Measurements from ENCODE around the gene PRKG1. TPM values are rescaled to one million over a fixed set of nuclear protein-coding genes. Genes with fewer than 3 reads are reported as not detected.

Gene PRKG1
- total RNA-seq, 1 donor from 2014 or later, result 22.8 TPM

GRCh38 chr10:51342381-51342780, 268.1 kb downstream of the PRKG1 start:
- no peak overlapping the region for H3K4me3 Mint-ChIP-seq (ENCODE audit: unreplicated experiment)
- H3K4me1 Mint-ChIP-seq (ENCODE audit: low read depth), result peaks cover 17% of the 10 kb centered on the region
- no peaks in the 10 kb centered on the region for H3K27me3 Mint-ChIP-seq (ENCODE audit: low read depth)
- no peak for DNase-seq (ENCODE audit: low spot score)
- H3K27ac Mint-ChIP-seq (ENCODE audit: unreplicated experiment), result no peak overlapping the region
- TF ChIP-seq, protein P1, sequence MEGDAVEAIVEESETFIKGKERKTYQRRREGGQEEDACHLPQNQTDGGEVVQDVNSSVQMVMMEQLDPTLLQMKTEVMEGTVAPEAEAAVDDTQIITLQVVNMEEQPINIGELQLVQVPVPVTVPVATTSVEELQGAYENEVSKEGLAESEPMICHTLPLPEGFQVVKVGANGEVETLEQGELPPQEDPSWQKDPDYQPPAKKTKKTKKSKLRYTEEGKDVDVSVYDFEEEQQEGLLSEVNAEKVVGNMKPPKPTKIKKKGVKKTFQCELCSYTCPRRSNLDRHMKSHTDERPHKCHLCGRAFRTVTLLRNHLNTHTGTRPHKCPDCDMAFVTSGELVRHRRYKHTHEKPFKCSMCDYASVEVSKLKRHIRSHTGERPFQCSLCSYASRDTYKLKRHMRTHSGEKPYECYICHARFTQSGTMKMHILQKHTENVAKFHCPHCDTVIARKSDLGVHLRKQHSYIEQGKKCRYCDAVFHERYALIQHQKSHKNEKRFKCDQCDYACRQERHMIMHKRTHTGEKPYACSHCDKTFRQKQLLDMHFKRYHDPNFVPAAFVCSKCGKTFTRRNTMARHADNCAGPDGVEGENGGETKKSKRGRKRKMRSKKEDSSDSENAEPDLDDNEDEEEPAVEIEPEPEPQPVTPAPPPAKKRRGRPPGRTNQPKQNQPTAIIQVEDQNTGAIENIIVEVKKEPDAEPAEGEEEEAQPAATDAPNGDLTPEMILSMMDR (IDR thresholded peaks at IDR 0.05), result no peak
- H3K36me3 Mint-ChIP-seq (ENCODE audit: low read depth), result no peaks in the 10 kb centered on the region
- H3K9me3 Mint-ChIP-seq (ENCODE audit: low read depth), result peaks cover under 1% of the 10 kb centered on the region

- no peak for DNase-seq (ENCODE audit: low spot score)
- no peaks in the 10 kb centered on the region for H3K27me3 Mint-ChIP-seq (ENCODE audit: low read depth)
- peaks cover 17% of the 10 kb centered on the region for H3K4me1 Mint-ChIP-seq (ENCODE audit: low read depth)
- peaks cover 3% of the 10 kb centered on the region for H3K9me3 Mint-ChIP-seq (ENCODE audit: low read depth)
- no peaks in the 10 kb centered on the region for H3K36me3 Mint-ChIP-seq (ENCODE audit: low read depth)
- no peak overlapping the region for H3K4me3 Mint-ChIP-seq (ENCODE audit: unreplicated experiment)
- no peak overlapping the region for H3K27ac Mint-ChIP-seq (ENCODE audit: unreplicated experiment)
- TF ChIP-seq, protein P1 (IDR thresholded peaks at IDR 0.05), result no peak
Measured at GRCh38 chr10:51343391-51343790, 269.1 kb downstream of the PRKG1 start.

DNA sequence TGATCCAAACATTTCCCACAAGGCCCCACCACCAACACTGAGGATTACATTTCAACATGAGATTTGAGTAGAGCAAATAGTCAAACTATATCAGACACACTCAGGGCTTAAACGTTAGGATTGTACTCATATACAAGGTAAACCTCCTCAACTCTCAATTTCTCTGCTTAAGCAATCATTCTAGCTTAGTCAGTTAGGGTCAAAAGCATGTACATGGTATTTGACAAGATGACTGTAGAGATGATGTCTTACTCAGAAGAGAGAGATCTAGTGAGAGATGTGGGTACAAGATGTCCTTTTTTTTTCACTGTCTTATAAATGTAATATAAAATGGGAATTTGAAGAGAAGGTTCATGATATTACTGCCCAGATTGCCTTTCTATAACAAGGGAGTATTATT, 270.1 kb downstream of the PRKG1 start:
- peaks cover 3% of the 10 kb centered on the region for H3K9me3 Mint-ChIP-seq (ENCODE audit: low read depth)
- no peaks in the 10 kb centered on the region for H3K36me3 Mint-ChIP-seq (ENCODE audit: low read depth)
- no peaks in the 10 kb centered on the region for H3K27me3 Mint-ChIP-seq (ENCODE audit: low read depth)
- H3K4me1 Mint-ChIP-seq (ENCODE audit: low read depth), result peaks cover 14% of the 10 kb centered on the region
- no peak for DNase-seq (ENCODE audit: low spot score)
- TF ChIP-seq, protein P1 (IDR thresholded peaks at IDR 0.05), result no peak
- no peak overlapping the region for H3K4me3 Mint-ChIP-seq (ENCODE audit: unreplicated experiment)
- no peak overlapping the region for H3K27ac Mint-ChIP-seq (ENCODE audit: unreplicated experiment)

DNA sequence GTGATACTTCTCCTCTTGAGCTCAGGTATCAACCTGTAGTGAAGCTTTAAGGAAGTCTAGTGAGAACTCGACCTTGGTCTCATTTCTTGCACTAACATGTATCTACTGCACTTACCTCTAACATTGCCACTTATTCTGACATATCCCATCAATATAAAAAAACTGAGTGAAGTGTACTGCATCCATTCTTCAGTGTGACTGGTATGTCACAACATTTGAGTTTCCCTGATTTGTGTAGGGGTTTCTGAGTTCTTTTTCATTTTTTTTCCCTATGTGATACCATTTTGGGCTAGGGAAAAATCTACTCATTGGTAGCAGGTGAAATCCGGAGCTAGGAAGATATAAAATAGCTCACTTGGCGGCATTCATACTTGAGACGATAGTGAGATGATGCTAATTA, 274.3 kb downstream of the PRKG1 start:
- no peak for DNase-seq (ENCODE audit: low spot score)
- Mint-ChIP-seq H3K36me3 (ENCODE audit: low read depth) (peaks cover 7% of the 10 kb centered on the region), H3K27me3 (ENCODE audit: low read depth) (no peaks in the 10 kb centered on the region), H3K27ac (ENCODE audit: unreplicated experiment) (no peak overlapping the region), H3K9me3 (ENCODE audit: low read depth) (peaks cover 11% of the 10 kb centered on the region), H3K4me1 (ENCODE audit: low read depth) (no peaks in the 10 kb centered on the region), H3K4me3 (ENCODE audit: unreplicated experiment) (no peak overlapping the region)
- TF ChIP-seq, protein P1 (IDR thresholded peaks at IDR 0.05), result no peak

DNA sequence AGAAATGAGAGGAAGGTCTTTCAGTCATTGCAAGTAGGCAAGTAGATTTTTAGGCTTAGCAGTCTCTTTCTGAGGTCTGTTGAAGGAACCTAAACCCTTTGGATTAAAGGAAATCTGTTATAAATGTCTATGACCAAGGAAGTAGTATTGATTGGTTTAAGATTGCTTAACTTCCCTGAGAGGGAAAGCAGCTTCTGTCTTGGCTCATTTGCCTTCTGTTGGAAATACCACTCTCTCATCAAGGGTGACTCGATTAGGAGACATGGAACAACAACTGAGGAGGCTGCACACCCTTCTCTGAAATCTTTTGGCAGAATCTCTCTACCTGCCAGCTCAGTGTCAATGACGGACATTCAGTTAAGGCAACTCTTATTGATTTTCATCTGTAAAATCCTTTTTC, 282.9 kb downstream of the PRKG1 start:
- Mint-ChIP-seq H3K36me3 (ENCODE audit: low read depth) (no peaks in the 10 kb centered on the region), H3K27ac (ENCODE audit: unreplicated experiment) (no peak overlapping the region), H3K4me1 (ENCODE audit: low read depth) (peaks cover 9% of the 10 kb centered on the region), H3K4me3 (ENCODE audit: unreplicated experiment) (no peak overlapping the region), H3K27me3 (ENCODE audit: low read depth) (no peaks in the 10 kb centered on the region), H3K9me3 (ENCODE audit: low read depth) (peaks cover 2% of the 10 kb centered on the region)
- DNase-seq (ENCODE audit: low spot score), result no peak
- TF ChIP-seq, protein P1 (IDR thresholded peaks at IDR 0.05), result no peak

All from chondrocyte (in vitro differentiated cells).